K562 (cell line): ENCODE results near the gene FUT8.

Source experiments
- ATF3 ChIP-seq, 2 experiments: fragments of 450-650 bp in 1 of 2; sonication (generic) in 1 of 2; formaldehyde crosslinking in 1 of 2; IDR thresholded peaks in 1 of 2; conservative IDR thresholded peaks in 1 of 2; 2 replicates each; pipeline versions ENCODE4 v1.6.1 to v1.8.1; 2016 to 2023; ENCODE audit warnings: mild to moderate bottlenecking in 2 of 2, moderate library complexity in 2 of 2, inconsistent platforms in 1 of 2, missing genetic modification reagents in 1 of 2
- CTCF ChIP-seq, 3 experiments: IDR thresholded peaks in 2 of 3; conservative IDR thresholded peaks in 1 of 3; 2 replicates each; pipeline ENCODE4 v1.5.1; 2011 to 2012; ENCODE audit warnings: low read length in 3 of 3, mild to moderate bottlenecking in 3 of 3, control low read depth in 2 of 3, improper control_type of control experiment in 1 of 3, inconsistent platforms in 1 of 3, low read depth in 1 of 3, mixed read lengths in 1 of 3, moderate library complexity in 1 of 3; ENCODE audit not compliant: insufficient read depth in 2 of 3
- MAFG ChIP-seq: fragments of 450-650 bp; conservative IDR thresholded peaks from 2 replicates; pipeline ENCODE4 v1.6.1; 2016; ENCODE audit warnings: missing genetic modification characterization, missing compliant biosample characterization
- NR1H2 ChIP-seq: sonication (generic); formaldehyde crosslinking; IDR thresholded peaks from 2 replicates; pipeline ENCODE4 v1.4.0; 2020; ENCODE audit warnings: mild to moderate bottlenecking, missing genetic modification reagents
- TBP ChIP-seq: optimal IDR thresholded peaks from 2 replicates; pipeline ENCODE3; 2011; ENCODE audit warnings: low read depth, low read length, improper control_type of control experiment
- TF ChIP-seq, protein P1 (sequence below): sonication (generic); formaldehyde crosslinking; IDR thresholded peaks from 2 replicates; pipeline ENCODE4 v1.8.0; 2022; ENCODE audit warnings: mild to moderate bottlenecking, missing genetic modification reagents

DNA sequence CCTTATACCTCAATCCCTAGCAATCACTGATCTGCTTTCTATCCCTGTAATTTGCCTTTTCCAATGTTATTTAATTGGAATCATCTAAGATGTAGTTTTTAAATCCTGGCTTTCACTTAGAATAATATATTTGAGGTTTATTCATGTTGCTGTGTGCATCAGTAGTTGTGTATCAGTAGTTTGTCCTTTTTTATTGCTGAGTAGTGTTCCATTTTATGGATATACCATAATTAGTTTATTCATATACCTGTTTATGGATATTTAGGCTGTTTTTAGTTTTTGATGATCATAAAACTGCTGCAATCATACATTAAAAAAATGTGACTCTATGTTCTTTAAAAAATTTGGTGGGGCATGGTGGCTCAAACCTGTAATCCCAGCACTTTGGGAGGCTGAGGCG is 43.7 kb downstream of the FUT8 start:
- TF ChIP-seq NR1H2 (CRISPR knock-in tag) = no peak
- TF ChIP-seq MAFG (tag) = no peak
- TF ChIP-seq, protein P1, sequence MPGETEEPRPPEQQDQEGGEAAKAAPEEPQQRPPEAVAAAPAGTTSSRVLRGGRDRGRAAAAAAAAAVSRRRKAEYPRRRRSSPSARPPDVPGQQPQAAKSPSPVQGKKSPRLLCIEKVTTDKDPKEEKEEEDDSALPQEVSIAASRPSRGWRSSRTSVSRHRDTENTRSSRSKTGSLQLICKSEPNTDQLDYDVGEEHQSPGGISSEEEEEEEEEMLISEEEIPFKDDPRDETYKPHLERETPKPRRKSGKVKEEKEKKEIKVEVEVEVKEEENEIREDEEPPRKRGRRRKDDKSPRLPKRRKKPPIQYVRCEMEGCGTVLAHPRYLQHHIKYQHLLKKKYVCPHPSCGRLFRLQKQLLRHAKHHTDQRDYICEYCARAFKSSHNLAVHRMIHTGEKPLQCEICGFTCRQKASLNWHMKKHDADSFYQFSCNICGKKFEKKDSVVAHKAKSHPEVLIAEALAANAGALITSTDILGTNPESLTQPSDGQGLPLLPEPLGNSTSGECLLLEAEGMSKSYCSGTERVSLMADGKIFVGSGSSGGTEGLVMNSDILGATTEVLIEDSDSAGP (CRISPR knock-in tag) = no peak
- TF ChIP-seq TBP = no peak
- no peak for TF ChIP-seq CTCF (IDR thresholded peaks at IDR 0.05 in 2 of 3, conservative IDR thresholded peaks at IDR 0.05 in 1 of 3; ENCODE audit: insufficient read depth in 2 of 3, low read depth in 1 of 3, low read length in 3 of 3)
- no peak for TF ChIP-seq ATF3 (IDR thresholded peaks at IDR 0.05)
- TF ChIP-seq ATF3 (CRISPR knock-in tag; conservative IDR thresholded peaks at IDR 0.05) = no peak
